HCT116 (cell line): Measurements from ENCODE around the gene ETNPPL.

Experiments used
- CTCF ChIP-seq, 3 experiments: fragments of 200-600 bp in 1 of 3; sonication (generic) in 1 of 3; IDR thresholded peaks in 2 of 3; conservative IDR thresholded peaks in 1 of 3; 2 replicates each; pipeline ENCODE4 v1.5.1; 2012 to 2017; ENCODE audit warnings: low read depth in 2 of 3, low read length in 2 of 3, antibody characterized with exemption in 1 of 3, borderline replicate concordance in 1 of 3, control low read depth in 1 of 3, mild to moderate bottlenecking in 1 of 3, mixed read lengths in 1 of 3, mixed run types in 1 of 3, moderate library complexity in 1 of 3; ENCODE audit not compliant: insufficient read depth in 1 of 3
- EZH2phosphoT487 ChIP-seq: fragments of 200-600 bp; IDR thresholded peaks from 2 replicates; pipeline ENCODE4 v1.6.1; 2018; ENCODE audit warnings: antibody characterized with exemption, borderline replicate concordance

DNA sequence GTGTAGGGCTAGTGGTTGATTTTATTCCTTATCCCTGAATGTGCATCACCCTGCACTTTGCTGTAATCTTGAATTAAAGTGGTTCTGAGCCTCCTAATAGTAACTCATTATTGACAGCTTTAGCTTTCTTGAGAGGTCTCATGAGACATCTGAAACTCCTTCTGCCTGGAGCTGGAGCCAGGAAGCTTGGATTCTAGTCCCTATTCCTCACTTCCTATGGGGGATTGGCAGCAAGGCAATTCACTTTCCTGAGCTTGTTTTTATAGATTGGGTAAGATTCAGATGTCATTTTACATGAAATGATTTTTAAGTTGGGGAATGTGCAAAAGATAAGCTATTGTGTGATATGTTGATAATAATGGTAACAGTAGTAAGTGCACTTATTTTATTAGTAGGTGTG lies 17.1 kb upstream of the ETNPPL start:
- TF ChIP-seq CTCF (IDR thresholded peaks at IDR 0.05 in 2 of 3, conservative IDR thresholded peaks at IDR 0.05 in 1 of 3; ENCODE audit: borderline replicate concordance in 1 of 3, insufficient read depth in 1 of 3, low read depth in 2 of 3, low read length in 2 of 3) (no peak), EZH2phosphoT487 (no peak)
